Adipose tissue (tissue), 3 donors: ENCODE measurements around the gene IGLL5. TPM values are rescaled to one million over a fixed set of nuclear protein-coding genes. Genes with fewer than 3 reads are reported as not detected.

ENCODE experiments used
- H3K27ac ChIP-seq: one replicate; pipeline ENCODE4 v1.5.1; 2013; ENCODE audit warnings: low read depth, low read length
- whole genome bisulfite sequencing, 3 donors: extraction: QIAGEN DNeasy Blood & Tissue Kit; methylation state at CpG; one replicate each; pipeline ENCODE4 v1.1.7; 2013; 5-methylcytosine and 5-hydroxymethylcytosine counted together
- polyA plus RNA-seq, 3 donors: library from polyadenylated mRNA; stranded (reverse); fragments of 200-250 nt; gene quantifications; one replicate each; pipeline ENCODE4 v1.2.3, GENCODE V29; 2013
- donor health status: healthy with polysubstance abuse.
- donor health status: Bipolar disorder and iron deficiency.
- donor health status: healthy.

Gene IGLL5
- polyA plus RNA-seq = 1 to 10 TPM in 2 of 3 donors, not detected in 1; 1.2 to 1.6 TPM

DNA sequence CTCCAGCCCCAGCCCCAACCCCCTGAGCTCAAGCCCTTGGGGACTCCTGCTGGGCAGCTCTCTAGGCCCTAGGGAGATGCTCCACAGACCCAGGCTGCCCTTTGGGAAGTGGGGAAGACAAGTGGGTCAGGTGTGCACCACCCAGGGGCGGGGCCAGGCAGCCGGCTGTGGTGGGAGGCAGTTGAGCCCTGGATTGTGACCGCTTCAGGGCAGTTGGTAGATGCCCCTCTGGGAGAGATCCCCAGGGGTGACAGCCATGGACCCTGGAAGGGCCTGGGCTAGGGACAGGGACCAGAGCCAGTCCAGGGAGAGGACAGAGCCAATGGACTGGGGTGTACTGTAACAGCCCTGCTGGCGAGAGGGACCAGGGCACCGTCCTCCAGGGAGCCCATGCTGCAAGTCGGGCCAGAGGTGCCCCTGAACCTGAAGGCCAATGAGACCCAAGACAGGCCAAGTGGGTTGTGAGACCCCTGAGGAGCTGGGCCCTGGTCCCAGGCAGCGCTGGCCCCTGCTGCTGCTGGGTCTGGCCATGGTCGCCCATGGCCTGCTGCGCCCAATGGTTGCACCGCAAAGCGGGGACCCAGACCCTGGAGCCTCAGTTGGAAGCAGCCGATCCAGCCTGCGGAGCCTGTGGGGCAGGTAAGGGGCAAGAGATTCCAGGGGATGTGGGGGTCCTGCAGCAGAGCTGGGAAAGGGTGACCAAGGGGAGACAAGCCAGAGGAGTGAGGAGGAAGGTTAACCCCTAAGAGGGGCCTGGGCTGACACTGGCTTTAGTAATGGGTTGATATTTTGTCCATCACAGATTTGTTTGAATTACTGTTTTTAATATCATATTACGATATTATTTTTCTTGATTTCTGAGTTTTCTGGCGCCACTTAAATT is at the start of gene IGLL5:
Gene IGLL5, plus strand, starts transcription at position 196 of the 883 bp plus-strand sequence. Its CDS starts 238 bp downstream, at position 434.
- 82 to 88% (median 84%) methylated on average over 15 of the region's 15 CpGs for WGBS, 3 donors
- no peak within 1 kb of the TSS for H3K27ac ChIP-seq

DNA sequence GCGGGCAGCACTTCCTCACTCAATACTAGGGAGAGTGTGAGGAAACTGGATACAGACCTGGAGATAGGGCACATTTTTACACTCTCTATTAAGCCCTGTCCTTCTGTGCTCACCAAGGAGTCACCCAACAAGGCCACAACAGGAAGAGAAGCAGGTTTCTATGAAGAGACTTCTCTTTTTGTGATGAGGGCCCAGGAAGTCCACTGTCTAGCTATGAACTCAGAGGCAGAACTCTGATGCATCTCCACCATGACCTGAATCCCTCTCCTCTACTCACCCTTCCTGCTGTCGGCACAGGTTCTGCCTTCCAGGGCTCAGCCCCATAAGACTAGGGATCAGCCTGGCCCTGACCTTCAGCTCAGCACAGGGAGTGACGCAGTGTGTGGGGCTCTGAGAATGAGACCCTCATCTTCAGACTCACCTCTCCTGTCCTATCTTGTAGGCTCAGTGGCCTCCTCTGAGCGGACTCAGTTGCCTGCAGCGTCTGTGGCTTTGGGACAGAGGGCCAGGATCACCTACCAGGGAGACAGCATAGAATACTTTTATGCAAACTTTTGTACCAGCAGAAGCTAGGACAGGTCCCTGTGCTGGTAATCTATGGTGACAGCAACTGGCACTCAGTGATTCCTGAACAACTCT is 49.3 kb upstream of the IGLL5 start:
- H3K27ac ChIP-seq = no peak overlapping the region
- whole genome bisulfite sequencing, 3 donors = 88 to 91% (median 89%) methylated on average over 5 of the region's 5 CpGs

DNA sequence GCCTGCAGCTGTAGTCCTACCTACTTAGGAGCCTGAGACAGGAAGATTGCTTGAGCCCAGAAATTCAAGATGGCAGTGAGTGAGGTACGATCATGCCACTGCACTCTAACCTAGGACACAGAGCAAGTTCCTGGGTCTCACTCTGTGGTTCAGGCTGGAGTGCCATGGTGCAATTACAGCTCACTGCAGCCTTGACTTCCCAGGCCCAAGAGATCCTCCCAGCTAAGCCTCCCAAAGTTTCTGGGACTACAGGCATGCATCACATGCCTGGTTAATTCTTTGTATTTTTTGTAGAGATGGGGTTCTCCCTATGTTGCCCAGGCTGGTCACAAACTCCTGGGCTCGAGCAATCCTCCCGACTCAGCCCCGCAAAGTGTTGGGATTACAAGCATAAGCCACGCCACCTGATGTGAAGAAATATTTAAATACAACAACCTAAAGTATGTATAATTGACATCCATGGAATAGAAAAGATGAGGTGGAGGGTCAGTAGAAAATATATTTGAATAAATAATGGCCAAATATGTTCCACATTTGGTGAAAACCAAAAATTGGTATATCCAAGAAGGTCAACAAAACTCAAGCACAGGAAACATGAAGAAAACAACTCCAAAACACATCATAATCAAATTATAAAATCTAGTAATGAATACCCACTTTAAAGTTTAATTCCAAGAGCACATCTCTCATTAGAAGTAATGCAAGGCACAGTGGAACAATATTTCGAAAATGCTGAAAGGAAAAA is 47.9 kb upstream of the IGLL5 start:
- 74 to 79% (median 76%) methylated on average over 6 of the region's 6 CpGs for WGBS, 3 donors
- H3K27ac ChIP-seq = no peak overlapping the region

DNA sequence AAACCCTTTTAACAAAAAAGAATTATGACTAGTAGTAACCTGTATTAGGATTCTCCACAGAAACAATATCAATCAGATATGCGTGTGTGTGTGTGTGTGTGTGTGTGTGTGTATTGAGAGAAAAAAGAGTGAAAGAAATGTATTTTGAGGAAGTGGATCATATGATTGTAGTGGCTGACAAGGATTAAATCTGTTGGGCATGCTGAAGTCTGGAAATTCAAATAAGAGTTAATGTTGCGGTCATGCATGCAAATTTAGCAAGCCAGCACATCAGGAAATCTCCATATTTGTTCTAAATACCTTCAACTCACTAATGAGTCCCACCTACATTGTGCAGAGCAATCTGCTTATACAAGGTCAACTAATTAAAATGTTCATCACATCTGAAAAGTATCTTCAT is 46.8 kb upstream of the IGLL5 start:
- H3K27ac ChIP-seq = no peak overlapping the region
- WGBS, 3 donors = 54 to 79% (median 59%) methylated on average over 2 of the region's 2 CpGs

DNA sequence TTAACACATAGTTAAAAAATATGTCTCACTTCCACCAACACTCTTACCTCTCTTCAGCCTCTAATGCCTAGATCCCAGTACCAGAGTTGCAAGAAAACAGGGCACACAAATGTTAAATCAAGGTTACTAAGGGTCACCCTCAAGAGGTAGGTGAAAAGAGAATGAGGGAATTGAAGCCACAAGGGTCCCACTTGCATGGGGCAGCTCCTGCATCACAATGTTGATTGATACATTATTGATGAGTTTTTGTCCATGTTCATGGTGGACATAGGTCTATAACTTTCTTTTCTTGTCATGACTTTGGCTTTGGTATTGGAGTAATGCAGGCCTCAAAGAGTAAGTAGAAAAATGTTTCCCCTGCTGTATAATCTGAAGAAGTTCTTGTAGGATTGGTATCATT is 46.0 kb upstream of the IGLL5 start:
- no peak overlapping the region for H3K27ac ChIP-seq

DNA sequence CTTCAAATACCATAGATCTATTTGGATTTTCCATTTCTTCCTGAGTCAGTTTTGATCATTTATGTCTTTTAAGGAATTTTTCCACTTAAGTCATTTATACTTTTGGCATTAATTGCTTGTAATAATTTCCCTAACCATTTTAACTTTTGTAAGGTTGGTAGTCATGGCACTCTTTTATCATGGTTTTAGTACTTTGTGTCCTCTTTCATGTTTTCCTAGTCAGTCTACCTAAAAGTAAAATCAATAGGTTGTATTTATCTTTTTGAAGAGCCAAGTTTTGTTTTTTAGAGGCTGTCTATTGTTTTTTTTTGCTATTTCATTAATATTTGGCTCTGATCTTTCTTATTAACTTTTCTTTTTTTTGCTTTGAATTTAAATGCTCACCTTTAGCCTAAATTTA is 45.5 kb upstream of the IGLL5 start:
- H3K27ac ChIP-seq = no peak overlapping the region

DNA sequence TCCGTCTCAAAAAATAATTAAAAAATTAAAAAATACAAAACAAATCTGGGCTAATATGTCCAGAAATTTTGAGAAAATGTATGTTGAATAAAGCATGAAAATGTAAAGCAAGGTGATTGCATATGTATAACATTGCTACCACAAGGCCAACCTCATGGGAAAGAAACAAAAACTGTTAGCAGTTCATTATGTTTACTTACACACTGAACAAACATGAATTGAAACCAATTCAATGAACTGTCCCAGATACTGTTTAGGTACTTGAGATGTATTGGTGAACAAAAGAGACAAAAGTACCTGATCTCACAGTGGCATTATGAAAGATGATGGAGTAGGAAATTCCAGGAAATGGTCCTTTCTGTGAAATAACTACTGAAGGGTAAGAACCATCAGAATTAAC is 43.8 kb upstream of the IGLL5 start:
- no peak overlapping the region for H3K27ac ChIP-seq
- WGBS, 3 donors = 89 to 96% (median 91%) methylated on average over 1 of the region's 1 CpG

DNA sequence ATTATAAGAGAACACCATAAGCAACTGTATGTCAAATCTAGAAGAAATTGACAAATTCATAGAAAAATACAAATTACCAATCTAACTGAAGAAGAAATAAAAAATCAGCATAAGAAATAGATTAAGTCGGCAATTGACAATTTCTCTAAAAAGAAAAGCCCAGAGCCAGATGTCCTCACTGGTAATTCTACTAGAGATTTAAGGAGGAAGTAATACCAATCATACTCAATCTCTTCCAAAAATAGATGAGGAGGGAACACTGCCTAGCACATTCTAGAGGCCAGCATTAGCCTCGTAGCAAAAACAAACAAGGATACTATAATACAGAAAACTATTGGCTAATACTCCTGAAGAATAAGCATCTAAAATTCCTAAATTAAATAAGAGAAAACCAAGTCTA is 40.4 kb upstream of the IGLL5 start:
- no peak overlapping the region for H3K27ac ChIP-seq

DNA sequence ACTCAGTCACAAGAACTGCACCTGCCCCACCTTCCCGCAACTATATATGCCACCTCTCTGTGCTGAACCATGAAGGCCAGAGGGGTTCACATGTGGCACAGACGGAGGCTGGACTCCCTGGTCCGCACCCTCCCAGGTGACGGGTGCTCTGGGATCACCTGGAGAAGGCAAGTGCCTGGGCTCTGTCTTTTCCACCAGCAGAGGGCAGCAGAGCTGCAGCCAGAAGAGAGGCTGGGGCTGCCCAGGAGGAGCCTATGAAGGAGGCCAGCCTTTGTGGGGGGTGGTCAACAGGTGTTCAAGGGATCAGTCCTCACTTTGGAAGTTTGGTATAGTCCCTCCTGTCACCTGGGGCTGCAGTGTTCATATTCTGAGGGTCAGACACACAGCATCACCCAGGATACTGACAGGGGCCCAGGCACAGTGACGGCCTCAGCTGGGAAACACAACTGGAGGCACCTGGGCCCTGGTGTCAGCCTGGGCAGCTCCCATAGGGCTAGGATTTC is 39.2 kb upstream of the IGLL5 start:
- 30 to 39% (median 35%) methylated on average over 5 of the region's 5 CpGs for whole genome bisulfite sequencing, 3 donors

More for the DNA sequence above, 40.4 kb upstream of the IGLL5 start:
- WGBS, 3 donors = 18 to 73% (median 35%) methylated on average over 2 of the region's 2 CpGs

DNA sequence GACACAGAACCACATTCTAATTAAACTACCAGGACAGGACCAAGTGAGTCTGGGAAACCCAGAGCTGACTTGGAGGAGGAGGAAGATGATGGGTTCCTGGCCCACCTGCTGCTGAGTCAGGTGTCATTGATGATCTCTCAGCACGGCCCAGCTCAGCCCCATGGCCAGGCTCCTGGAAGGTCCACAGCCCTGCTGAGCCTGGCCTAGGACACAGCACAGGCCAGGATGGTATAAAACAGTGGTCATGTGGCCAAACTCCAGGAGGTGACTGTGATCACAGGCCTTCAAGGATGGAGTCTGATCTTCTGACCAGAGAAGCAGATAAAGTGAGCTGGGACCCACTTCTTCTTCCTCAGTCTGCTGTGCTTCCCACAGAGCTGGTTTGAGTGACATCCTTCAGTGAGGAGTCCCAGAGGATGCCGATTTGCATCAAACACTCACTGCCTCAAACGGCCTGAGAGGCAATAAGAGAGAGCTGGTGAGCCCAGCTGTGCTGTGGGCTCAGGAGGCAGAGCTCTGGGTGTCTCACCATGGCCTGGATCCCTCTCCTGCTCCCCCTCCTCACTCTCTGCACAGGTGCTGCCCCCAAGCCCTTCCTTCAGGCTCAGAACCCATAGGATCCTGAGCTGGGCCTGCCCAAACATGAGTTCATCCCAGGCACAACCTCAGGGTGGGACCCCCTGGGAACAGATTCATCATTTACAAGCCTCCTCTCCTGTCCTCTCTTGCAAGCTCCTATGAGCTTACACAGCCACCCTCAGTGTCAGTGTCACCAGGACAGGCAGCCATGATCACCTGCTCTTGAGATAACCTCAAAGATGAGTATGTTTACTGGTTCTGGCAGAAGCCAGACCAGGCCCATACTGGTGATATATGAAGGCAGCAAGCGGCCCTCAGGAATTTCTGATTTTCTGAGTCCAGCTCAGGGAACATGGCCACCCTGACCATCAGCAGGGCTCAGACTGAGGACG is 37.7 kb upstream of the IGLL5 start:
- no peak overlapping the region for H3K27ac ChIP-seq
- WGBS, 3 donors = 69 to 83% (median 81%) methylated on average over 5 of the region's 5 CpGs

More for the DNA sequence above, 39.2 kb upstream of the IGLL5 start:
- no peak overlapping the region for H3K27ac ChIP-seq

DNA sequence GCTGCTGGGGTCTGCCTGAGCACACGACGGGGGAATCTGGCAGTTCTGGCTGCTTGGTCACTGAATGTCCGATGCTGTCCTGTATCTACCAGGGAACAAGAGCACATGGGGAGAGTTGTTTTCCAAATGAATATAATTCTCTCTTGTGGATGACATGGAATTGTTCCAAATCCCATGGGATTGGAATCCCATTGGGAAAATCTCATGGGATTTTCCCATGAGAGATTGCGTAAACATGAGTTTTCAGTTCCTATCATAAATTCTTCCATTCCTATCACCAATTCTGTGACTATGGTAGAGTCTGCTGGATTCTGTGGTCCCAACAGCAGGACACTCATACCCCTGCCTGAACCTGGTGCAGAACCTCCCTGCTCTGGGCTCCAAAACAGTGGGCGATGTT is 35.6 kb upstream of the IGLL5 start:
- no peak overlapping the region for H3K27ac ChIP-seq
- 84 to 92% (median 88%) methylated on average over 5 of the region's 5 CpGs for WGBS, 3 donors

DNA sequence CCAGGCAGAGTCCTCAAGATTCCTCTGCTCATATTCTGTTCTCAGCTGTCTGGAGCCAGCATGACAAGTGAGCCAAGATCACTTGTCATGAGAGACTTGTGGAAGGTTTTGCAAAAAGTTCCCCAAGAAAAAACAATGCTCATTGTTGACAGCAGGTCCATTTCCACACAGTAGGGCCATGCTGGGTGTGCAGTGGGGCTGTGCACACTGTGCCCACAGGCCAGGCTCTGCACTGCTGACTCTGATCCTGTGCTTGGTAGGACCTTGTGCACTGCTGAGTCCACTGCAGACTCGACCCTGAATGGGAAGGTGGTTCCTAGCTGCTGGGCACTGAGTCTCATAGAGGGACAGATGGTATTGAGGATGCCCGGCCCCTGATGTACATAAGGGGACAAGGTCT is 33.9 kb upstream of the IGLL5 start:
- H3K27ac ChIP-seq = no peak overlapping the region
- WGBS, 3 donors = 35 to 74% (median 71%) methylated on average over 2 of the region's 2 CpGs

DNA sequence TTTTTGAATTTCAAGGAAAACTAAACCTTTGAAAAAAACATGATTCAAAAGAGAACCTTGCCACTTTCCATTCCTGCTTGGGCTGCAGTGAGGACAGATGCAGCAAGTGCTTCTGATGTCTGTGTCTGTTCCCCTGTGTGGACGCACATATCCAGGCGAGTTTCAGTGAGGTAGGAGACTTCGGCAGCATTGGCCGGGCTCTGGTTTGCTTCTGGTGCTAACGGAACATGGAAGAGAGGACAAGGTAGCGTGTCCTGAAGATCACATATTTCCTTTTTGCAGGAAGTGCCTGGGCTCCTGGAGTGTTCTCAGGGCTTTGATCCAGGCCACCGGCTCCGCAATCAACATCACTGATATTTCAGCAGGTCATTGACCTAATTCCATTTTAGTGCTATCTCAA is 33.1 kb upstream of the IGLL5 start:
- no peak overlapping the region for H3K27ac ChIP-seq
- 67 to 83% (median 72%) methylated on average over 8 of the region's 8 CpGs for WGBS, 3 donors

DNA sequence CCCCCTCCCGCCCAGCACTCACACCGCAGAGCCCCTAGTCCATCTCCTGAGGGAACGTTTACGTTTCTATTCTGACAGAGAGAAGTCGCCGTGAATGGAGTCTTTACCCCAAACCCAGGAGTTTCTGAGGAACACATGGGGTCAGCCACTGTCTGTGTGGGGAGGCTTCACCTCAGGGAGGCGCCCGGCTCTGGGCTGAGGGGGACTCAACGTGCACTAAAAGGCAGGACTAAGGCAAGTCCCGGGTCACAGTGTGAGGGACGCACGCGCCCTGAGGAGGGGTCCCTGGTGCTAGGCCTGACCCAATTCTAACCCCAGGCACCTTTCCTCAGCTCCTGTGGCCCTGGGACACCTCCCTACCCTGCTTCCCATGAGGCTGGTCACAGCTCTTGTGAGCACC is 32.5 kb upstream of the IGLL5 start:
- no peak overlapping the region for H3K27ac ChIP-seq
- 58 to 67% (median 59%) methylated on average over 13 of the region's 13 CpGs for WGBS, 3 donors

DNA sequence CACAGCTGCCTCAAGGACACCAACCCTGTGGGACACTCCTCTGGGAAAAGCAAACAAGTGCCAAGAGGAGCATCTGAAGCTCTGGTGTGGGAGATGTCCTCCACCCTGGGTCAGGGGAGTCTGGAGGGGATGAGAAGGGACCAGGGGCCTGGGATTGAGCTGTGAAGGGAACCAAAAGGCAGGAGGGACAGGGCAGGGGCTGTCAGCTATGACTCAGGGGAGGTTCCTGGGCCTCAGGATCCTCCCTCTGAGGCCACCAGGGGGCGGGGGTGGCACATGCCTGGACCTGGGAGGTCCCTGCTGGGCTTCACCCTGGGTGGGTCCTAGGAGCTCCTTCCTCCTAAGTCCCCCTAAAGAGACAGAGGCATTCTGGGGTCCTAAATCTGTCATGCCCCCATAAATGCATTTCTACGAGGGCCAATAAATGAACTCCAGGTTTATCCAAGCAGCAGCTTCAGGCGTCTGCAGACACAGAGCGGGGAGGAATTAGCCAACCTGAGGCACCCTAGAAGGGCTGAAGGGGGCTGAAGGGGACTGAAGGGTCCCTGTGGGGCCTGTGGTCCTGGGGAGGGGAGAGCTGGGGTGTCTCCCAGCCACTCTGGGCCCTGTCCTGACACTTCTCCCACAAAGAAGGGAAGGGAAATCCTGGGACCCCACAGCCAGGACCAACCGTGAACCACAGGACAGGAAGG is 31.9 kb upstream of the IGLL5 start:
- no peak overlapping the region for H3K27ac ChIP-seq
- WGBS, 3 donors = 53 to 71% (median 60%) methylated on average over 5 of the region's 5 CpGs

DNA sequence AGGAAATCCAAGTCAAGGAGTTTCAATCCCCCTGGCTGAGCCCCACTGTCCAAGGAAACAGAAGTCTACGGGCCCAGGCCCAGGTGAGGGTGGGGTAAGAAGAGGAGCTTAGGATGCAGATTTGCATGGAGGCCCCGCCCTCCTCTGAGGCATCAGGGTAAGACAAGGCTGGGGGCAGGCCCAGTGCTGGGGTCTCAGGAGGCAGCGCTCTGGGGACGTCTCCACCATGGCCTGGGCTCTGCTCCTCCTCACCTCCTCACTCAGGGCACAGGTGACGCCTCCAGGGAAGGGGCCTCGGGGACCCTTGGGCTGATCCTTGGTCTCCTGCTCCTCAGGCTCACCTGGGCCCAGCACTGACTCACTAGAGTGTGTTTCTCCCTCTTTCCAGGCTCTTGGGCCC is 31.3 kb upstream of the IGLL5 start:
- no peak overlapping the region for H3K27ac ChIP-seq
- WGBS, 3 donors = 85 to 91% (median 90%) methylated on average over 6 of the region's 6 CpGs

DNA sequence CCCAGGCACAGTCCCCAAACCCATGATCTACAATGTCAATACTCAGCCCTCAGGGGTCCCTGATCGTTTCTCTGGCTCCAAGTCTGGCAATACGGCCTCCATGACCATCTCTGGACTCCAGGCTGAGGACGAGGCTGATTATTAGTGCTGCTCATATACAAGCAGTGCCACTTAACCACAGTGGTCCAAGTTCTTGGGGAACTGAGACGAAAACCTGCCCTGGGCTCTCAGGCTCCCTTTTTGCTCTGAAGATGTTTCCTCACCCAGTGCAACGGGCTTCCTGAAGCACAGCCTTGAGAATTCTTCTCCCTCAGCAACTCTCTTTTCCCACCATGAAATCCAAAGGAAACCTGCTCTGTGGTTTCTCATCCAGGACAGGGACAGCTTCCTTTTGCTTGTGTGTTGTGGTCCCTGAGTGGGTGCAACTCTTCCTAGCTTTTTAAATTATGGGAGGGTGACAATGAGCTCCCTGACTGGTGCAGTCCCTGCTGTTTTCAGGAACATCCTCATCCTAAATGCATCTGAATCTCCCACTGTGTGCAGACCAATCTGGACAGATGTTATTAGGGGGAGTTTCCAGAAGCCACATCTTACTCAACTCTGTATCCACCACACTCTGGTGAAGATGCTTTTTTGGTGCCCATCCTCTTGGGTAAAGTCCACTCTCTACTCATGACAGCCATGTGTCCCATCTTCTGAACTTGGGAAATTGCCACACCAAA is 30.6 kb upstream of the IGLL5 start:
- WGBS, 3 donors = 76 to 90% (median 87%) methylated on average over 5 of the region's 5 CpGs
- H3K27ac ChIP-seq = no peak overlapping the region
